ENCODE measurements around the gene CELF4.

The CELF4 gene

DNA sequence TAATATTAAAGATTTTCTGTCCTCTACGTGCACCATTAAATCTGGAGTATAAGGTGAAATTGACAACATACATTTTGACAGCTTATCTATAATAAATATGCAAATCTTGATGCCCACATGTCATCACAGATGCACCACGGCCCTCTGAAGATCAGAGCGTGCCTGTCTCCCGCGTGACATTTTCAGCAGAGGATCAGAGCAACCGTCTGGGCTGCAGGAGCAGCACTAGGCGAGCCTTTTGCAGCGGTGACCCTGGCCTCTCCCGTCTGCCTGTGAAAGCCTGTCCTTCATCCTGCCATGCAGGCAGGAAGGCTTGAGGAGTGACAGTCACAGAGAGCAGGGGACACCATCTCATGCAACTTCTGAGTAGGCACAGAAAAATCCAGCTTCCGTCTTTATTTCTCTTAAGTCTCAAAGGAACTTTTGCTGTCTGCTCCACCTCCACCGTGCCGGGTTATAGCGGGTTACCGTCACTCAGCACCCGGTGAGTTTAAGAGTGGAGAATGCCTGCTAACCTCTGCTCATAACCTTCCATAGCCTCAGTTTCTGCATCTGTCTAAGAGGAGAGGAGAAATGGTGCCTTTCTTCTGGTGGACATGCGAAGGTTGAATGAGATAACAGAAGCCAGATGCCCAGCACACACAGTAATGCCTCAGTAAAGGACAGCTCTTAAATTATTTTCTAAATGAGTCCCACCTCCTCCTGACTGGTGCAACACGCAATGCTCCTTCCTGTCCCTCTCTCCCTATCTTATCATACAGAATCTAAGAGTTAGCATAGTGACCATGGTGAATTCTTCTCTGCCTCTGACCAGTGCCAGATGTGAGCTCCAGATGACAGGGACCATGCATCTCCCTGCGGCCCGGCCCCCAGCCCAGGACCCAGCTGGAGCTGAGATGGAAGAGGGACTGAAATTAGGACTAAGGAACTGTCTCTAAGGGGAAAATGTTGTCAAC lies 43.8 kb downstream of the CELF4 start:
- no peak for DNase-seq

DNA sequence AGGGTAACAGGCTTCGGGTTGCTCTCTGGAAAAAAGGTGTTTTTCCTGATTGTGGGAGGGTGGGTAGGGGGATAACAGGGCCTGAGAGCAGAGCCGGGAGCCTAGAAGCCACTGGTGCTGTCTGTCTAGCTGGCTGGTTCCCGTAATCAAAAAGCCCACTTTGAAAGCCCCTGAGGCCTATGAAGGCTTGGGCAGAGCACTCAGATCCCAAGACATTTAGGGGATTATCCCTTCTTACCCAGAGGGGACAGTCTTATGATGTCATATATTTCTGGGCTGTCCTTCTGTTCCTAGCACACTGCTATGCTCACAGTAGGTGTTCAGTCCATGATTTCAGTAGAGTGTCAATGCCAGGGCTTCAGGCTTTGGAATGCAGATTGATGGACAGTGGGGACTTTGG lies 45.1 kb downstream of the CELF4 start:
- no peak for DNase-seq

DNA sequence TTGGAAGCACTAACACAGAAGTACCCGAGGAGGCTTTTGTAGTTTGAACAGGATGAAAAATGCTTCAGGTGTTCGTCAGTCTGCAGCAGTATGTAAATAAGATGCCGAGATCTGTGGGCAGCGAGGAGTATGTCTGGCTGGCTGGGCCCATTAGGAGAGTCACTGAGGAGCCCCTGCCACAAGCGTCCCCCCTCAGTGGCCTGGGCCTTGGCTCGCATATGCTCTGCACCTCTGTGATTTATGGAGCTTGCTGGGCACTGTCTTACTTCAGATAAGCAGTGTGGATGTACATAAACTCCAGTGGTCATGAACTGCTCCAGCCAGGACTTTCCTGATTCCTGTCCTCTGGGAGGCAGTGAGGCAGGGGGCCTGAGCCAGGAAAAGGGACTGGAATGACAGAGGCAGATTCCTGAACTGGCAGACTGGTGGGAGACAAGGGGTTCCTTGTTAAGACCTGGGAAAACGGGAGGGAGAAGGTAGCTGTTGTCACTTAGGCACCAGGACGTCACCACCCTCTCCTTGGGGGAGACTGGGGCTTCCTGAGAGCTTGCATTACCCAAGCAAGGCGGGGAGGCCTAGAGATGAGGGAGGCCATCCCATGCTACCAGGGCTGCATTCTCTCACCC lies 46.0 kb downstream of the CELF4 start:
- no peak for DNase-seq

DNA sequence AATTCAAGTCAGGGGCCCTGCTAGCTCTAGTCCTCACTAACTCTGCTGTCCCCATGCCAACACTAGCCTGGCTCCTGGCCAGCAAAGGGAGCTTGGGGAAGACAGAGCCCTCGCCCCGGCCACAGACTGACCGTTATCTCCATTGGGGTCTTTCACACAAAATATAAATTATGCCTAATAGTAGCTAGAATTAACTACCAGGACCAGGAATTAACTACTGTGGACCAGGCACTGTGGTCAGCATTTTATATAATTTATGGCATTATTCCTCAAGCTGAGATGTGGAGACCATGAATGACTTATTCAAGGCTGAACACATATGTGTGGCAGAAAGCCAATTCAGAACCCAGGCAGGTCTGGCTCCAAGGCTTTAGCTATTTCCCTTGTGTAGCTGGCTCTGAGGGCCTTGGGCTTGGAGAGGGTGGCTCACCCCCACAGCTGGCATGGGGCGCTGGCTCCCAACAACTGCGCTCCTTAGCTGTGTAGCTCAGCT lies 49.2 kb downstream of the CELF4 start:
- DNase-seq = no peak

DNA sequence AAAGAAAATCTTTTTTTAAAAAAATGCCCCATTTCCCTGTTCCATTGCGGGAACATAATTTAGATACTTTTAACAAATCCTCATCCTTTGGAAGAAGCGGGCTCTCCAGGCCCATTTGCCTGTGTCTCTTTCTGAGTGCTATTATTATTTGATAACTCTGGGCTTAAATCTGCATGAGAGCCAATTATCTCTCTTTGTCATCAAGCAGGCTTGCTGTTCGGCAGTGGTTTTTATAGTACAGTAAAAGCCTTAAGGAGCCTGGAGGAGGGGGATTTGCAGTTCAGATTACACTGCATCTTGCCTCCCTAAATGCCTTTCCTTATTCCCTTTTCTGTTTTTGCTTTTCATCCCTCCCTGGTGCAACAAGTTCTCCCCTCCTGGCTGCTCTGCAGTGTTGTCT lies 50.6 kb downstream of the CELF4 start:
- no peak for DNase-seq

DNA sequence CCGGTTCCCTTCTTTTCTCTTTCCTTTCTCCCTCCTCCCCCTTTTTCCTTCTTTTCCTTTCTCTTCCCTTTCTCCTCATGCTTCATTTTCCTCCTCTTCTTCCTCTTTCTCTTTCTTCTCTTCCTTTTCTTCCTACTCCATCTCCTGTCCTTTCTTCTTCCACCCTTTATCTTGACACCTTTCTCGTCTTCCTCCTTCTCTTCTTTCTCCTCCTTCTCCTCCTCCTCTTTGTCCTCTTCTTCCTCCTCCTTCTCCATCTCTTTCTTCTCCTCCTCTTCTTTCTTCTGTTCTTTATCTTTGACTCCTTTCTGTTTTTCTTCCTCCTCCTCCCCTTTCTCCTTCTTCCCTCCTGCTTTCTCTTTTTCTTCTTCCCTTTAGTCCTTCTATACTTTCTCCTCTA lies 53.2 kb downstream of the CELF4 start:
- DNase-seq = no peak

DNA sequence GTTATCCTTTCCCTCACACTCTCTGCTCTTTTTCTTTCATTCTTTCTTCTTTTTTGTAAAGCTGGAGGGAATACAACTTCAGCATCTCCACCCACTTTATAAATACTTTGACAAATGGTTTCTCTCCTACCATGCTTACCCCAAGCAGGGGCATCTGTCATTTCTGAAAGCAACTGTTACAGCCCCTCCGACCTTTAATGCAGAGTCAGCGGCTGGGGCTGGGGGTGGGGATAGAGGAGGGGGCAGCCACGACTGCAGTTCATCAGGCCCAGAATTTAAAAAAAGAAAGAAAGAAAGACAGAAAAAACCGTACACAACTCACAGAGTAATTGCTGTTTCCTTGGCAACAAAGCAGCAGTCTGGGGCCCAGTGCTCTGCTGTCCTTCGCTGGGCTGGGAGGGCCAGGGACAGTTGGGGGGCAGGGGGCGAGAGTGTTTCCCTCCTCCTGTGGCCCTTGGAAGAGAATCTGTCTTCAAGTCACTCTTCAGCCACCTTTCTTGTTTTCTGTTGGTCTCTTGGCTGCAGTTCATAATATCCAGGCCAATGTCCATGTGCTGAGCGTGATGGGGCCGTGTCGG lies 53.8 kb downstream of the CELF4 start:
- no peak for DNase-seq

DNA sequence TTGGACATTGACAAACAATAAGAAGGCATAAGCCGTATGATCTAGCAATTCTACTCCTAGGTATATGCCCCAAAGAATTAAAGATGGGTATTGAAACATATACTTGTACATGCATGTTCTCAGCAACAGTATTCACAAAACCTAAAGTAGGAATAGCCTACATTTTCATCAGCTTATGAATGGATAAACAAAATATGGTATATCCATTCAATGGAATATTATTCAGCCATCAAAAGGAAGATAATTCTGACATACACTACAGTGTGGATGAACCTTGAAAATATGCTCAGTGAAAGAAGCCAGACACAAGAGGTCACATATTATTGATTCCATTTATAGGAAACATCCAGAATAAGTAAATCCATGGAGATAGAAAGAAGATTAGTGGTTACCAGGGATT lies 56.0 kb downstream of the CELF4 start:
- no peak for DNase-seq

DNA sequence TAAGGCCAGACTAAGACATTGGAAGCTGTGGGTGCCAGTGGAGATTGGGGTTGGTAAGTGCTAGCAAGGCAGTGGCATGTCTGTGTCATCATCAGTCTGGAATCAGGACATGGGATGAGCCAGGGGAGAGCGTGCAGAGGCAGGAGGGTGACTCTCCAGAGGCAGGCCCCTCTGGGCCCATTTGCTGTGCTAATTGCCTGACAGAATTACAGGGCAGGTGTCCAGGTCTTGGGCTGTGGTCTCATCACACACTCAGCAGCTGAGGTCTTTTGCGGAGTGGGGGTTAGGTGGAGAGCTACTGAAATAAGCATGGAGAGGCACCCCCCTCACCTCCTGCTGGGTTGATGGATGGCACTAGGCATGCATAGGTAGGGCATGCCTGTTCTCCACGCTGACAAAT lies 57.4 kb downstream of the CELF4 start:
- no peak for DNase-seq

DNA sequence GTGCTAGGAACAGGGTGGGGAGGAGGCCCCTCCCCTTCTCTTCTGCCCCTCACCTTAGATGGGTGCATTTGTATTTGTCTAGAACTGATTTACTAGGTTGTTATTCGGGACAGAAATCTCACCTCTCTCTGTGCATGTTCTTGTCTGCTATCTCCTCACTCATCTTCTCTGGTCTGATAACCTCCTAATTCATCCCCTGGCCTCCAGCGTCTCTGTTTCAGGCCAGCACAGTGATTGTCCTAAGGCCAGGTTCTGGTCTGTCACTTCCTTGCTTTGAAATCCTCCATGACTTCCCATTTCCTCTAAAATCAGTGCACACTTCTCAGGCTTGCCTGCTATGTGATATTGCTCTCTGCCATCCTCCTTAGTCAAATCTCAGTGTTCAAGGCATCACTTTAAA lies 58.4 kb downstream of the CELF4 start:
- DNase-seq = no peak

DNA sequence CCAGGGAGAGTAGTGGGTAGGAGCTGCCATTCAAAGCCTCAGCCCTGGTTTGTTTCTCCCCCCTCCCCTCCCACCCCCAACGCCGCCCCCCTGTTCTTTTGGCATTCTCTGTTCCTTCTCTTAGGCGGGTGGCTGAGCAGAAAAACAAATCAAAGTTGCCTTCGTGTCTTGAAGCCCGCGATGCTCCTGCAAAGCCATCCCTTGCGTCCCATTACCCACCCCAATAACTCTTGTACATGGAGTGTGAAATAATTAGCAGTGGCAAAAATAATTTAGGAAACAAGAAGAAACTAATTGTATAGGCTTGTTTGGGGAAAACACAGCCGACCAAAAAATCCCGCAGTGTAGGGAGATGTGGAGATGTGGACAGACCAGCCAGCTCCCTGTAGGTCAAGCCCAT lies 59.6 kb downstream of the CELF4 start:
- no peak for DNase-seq

DNA sequence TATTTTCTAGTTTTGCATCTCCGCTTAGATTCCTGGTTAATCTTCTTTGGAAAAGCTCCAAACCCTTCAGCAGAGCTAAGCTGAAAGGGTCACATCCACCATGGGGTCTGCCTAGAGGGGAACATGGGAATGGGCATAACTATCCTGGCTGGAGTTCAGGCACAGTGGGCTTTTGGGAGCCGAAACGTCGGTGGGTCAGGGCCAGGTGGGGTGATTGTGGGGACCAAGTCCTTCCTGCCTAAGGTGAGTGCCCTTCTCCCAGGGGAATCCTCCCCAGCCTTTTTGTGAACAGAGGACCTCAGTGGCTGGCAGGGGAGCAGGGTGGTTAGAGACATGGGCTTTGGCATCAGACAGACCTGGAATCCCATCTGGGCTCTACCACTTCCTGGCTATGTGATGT lies 60.3 kb downstream of the CELF4 start:
- DNase-seq = no peak

DNA sequence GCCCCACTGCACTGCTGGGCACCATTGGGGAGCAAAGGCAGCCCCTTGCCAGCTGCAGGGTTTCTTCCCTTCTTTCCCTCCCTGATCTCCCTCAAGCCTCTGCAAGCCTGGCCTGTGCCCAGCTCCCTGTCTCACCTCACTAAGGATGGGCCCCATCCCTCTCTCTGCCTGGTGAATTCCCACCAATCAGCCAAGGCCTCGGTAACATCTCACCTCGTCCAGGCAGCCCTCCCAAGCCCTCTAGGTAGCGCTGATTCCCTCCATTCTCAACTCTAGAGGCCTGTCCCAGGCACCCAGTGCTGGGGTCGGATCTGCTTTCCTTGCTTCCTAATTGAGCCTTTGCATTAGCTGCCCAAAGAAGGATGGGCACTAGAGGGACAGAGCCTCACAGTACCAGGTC lies 63.0 kb downstream of the CELF4 start:
- no peak for DNase-seq

DNA sequence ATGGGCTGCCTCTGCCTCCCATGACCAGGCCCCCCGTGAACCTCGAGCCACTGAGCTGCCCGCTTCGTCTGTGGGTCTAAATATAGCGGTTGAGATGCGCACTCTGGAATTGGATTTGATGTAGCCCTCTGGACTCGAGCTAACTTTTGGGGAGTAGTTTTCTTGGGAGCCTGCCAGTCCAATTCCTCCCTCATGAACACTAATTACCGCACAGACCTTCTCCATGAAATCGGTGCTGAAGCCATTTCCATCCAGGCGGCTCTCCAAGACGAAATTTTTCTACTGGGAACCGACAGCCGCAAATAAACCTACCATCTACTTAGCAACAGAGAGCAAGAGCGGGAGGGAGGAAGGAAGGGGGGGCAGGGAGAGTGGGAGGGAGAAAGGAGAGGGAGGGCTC lies 63.6 kb downstream of the CELF4 start:
- DNase-seq = no peak

DNA sequence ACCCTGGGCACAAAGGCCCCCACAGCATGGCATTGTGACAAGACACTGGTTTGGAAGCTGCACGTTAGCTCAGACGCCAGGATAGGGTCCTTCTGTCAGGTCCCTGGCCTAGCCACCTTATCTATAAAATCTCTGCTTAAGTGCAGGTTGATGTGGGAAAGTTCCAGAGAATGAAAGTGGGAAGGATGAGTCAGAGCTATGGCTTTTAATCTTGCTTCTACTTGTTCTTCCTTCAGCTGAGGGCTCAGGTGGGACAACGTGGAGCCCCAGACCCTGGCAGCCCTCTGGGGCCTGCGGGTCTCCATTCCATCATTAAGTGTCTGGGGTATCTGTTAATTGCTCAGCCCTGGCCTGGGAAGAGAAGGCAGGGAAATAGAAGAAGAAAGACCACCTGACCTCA lies 64.5 kb downstream of the CELF4 start:
- no peak for DNase-seq

DNA sequence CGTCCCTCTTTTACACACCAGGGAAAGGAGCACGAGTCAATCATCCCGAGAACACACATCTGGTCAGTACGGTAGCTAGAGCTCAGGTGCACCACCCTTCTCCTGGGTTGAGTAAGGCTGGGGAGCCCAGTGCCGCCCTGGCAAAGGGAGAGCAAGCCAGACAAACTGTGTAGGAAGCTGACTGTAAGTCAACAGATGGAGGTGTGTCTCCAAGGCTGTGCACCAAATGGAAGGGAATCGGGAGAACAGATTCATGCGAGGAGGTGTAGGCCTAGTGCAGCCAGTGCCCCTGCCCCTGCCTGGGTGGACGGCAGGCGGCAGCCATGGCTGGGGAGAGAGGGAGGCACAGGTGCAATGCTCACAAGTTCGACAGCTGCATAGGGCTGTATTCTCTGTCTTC lies 65.7 kb downstream of the CELF4 start:
- no peak for DNase-seq

DNA sequence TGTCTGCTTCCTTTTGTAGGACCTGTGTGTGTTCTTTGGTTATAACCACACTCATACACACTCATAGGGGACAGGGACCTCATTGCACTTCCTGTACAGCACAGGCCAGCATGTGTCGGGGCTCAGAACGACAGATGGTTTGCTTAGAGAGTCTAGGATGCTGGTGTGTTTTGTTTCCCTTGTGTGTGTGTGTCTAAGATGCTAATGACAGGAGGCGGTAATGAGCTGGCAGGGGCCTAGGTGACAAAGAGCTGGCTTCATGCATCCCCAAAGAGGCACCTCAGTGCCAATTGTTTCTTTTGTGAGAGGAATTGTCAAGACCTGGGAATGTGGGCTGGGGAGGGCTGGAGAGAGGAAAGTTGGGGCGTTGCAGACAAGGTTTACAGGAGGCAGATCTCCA lies 66.6 kb downstream of the CELF4 start:
- no peak for DNase-seq

DNA sequence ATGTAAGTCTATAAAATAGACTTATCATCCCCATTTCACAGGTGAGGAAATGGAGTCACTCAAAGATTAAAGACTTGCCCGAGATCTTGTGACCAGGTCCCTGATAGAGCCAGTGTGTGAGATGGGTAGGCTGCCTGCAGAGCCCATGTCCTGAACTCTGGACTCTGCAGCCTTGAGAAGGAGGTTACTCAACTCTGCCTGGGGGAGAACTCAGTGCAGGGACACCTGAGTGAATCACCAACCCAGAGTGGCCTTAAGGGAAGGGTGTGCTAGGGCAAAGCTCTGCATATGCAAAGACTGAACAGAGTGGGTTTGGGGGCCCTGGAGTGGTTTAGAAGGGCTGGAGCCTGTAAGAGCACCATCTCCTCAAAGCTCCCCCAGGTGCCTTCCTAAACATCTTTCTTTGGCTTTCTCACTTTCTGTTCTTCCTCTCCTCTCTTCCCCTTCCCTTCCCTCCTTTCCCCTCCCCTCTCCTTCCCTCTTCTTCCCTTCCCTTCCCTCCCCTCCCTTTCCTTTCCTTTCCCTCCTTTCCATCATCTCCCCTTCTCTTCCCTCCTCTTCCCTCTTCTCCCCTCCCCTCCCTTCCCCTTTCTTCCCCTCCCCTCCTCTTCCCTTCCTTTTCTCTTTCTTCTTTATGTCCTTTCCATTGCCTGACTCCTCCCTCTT lies 67.6 kb downstream of the CELF4 start:
- DNase-seq = no peak

DNA sequence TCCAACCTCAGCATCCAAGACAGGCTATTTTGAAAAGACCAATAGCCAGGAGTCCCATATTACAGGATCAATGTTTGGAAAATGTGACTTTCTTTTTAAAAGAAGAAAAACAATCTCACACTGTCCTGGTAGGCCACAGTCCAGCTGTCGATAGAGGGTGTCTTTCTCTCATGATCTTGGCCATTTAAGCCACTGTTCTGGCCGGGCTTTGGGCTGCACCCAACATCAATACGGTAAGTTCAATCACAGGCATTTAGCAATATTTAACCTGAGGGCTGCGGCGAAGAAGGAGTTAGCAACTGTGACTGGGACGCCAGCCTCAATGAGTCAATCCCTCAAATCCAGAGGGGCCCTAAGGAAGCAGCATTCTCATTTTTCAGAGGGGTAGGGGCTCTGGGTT lies 69.0 kb downstream of the CELF4 start:
- no peak for DNase-seq

DNA sequence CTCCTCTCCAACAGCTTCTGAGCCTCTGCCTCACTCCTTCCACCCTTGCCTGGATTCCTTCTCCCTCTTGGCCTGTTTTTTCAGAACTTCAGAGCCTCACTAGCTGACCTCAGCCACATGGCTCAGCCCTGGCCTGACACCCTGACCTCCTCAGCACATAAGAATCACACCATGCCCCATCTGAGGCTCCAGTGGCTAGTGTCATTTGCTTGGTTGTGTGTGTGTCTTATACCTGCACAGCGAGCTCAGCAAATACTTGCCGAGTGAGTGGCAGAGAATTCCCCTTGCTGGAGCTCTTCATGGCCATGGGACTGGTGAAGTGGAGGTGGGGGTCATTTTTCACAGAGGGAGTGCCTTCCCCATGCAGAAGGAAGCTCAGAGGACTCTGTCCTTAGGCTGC lies 70.2 kb downstream of the CELF4 start:
- no peak for DNase-seq

DNA sequence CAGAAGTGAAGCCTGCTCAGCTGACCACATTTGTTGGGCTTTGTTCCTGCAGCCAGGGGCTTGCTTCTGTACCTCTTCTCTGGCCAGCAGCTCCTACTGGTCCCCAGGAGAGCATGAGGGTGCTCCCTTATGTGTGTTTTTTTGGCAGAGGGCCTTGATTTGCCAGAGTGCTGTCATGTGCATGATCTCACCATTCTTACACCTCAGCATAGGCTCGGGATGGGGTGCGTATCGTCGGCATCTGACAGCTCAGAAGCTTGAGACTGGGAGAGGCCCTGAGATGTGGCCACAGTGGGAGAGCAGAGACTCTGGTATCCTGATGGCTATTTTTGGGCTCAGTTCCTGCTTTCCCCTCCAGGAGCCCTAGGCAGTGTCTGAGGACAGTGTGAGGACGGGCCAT lies 71.2 kb downstream of the CELF4 start:
- DNase-seq = no peak

DNA sequence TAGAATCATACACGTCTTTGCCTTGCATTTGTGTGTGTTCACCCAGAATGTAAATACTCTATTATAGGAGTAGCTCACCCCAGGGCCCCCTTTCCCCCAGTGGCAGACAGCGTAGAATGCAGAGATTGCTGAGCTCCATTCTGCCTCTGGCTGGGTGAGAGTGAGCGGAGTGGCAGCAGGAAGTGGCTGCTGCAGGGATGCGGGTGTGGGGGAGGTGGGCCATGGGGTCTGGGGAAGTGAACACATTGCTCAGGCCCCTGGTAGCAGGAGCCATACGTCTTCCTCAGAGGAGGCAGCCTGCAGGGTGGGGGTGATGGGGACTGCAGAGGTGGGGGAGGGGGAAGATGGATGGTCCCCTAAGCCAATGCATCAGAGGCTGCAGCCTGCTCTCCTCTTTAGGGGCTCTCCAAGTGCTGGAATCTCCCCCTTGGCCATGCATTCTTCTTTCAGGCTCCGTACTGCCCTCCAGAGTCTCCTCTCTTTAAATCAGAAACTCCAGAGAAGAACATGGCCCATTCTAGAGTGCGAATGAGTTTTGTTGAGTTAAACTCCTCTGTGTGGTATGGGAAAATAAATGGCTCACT lies 72.2 kb downstream of the CELF4 start:
- DNase-seq = no peak

DNA sequence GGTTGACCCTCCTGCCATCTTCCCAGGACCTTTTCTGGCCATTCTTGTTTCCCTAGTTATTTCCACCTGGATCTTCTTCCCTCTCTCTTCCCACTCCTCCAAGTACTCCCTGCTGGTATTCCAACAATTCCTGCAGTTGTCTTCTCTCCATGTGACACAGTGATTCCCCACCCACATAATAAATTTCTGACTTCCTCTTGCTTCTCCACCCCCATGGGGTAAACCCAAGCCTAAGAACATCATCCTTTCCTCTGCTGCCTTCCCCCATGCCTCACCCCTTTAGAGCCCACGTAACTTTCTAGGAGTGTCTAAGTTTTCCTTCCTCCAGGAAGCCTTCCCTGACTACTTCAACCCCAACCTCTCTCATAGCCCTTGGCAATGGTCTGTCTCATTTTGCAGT lies 72.6 kb downstream of the CELF4 start:
- DNase-seq = no peak
